ENCODE results near the gene ABCC1.

DNA sequence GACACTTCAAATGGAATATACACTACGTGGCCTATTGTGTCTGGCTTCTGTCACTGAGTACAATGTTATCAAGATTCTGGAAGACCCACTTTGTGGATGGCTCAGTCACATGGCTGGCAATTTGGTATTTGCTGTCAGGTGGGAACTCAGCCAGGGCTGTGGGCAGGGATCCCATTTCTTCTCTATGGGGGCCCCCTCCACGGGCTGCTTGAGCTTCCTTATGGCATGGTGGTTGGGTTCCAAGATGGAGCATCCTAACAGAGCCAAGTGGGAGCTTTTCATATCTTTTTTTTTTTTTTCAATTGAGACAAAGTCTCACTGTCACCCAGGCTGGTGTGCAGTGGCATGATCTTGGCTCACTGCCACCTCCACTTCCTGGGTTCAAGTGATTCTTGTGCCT is 43.0 kb upstream of the ABCC1 start:
- TF ChIP-seq, protein P1, sequence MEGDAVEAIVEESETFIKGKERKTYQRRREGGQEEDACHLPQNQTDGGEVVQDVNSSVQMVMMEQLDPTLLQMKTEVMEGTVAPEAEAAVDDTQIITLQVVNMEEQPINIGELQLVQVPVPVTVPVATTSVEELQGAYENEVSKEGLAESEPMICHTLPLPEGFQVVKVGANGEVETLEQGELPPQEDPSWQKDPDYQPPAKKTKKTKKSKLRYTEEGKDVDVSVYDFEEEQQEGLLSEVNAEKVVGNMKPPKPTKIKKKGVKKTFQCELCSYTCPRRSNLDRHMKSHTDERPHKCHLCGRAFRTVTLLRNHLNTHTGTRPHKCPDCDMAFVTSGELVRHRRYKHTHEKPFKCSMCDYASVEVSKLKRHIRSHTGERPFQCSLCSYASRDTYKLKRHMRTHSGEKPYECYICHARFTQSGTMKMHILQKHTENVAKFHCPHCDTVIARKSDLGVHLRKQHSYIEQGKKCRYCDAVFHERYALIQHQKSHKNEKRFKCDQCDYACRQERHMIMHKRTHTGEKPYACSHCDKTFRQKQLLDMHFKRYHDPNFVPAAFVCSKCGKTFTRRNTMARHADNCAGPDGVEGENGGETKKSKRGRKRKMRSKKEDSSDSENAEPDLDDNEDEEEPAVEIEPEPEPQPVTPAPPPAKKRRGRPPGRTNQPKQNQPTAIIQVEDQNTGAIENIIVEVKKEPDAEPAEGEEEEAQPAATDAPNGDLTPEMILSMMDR (conservative IDR thresholded peaks at IDR 0.05; ENCODE audit: low read length), result no peak
- no peak for TF ChIP-seq EZH2phosphoT487 (IDR thresholded peaks at IDR 0.05; ENCODE audit: borderline replicate concordance)

Data from Loucy (cell line).